Chondrocyte (in vitro differentiated cells): ENCODE data around the gene EEF1A2. TPM values are rescaled to one million over a fixed set of nuclear protein-coding genes. Genes with fewer than 3 reads are reported as not detected.
A peak's percentile ranks its signal among the peaks of the same experiment; 100 is the strongest.

Source experiments
- DNase-seq: peaks from one replicate; pipeline ENCODE4 v3.0.0; 2021; ENCODE audit warnings: mixed read lengths, low spot score
- H3K27ac Mint-ChIP-seq: one replicate; pipeline ENCODE4 v1.8.0; 2021; ENCODE audit warnings: mild to moderate bottlenecking, moderate library complexity, mixed read lengths; ENCODE audit not compliant: unreplicated experiment
- H3K27me3 Mint-ChIP-seq: 2 replicates; pipeline ENCODE4 v1.8.0; 2021; ENCODE audit warnings: low read depth, mixed read lengths
- H3K36me3 Mint-ChIP-seq: 2 replicates; pipeline ENCODE4 v1.8.0; 2021; ENCODE audit warnings: low read depth, mixed read lengths
- H3K4me1 Mint-ChIP-seq: 2 replicates; pipeline ENCODE4 v1.8.0; 2021; ENCODE audit warnings: low read depth, mild to moderate bottlenecking, mixed read lengths
- H3K4me3 Mint-ChIP-seq: one replicate; pipeline ENCODE4 v1.8.0; 2021; ENCODE audit warnings: mild to moderate bottlenecking, moderate library complexity, mixed read lengths; ENCODE audit not compliant: unreplicated experiment
- H3K9me3 Mint-ChIP-seq: 2 replicates; pipeline ENCODE4 v1.8.0; 2021; ENCODE audit warnings: low read depth, mixed read lengths
- total RNA-seq: library from RNA; stranded (reverse); gene quantifications from 3 replicates; pipeline ENCODE4 v1.2.1, GENCODE V29; 2021
- TF ChIP-seq, protein P1 (sequence below): fragments of 200-600 bp; sonication (generic); IDR thresholded peaks from 2 replicates; pipeline ENCODE4 v1.5.0; 2021; ENCODE audit warnings: antibody characterized with exemption, mild to moderate bottlenecking, moderate library complexity

EEF1A2 gene
- total RNA-seq, 1 donor from 2014 or later, result 5.5 TPM

DNA sequence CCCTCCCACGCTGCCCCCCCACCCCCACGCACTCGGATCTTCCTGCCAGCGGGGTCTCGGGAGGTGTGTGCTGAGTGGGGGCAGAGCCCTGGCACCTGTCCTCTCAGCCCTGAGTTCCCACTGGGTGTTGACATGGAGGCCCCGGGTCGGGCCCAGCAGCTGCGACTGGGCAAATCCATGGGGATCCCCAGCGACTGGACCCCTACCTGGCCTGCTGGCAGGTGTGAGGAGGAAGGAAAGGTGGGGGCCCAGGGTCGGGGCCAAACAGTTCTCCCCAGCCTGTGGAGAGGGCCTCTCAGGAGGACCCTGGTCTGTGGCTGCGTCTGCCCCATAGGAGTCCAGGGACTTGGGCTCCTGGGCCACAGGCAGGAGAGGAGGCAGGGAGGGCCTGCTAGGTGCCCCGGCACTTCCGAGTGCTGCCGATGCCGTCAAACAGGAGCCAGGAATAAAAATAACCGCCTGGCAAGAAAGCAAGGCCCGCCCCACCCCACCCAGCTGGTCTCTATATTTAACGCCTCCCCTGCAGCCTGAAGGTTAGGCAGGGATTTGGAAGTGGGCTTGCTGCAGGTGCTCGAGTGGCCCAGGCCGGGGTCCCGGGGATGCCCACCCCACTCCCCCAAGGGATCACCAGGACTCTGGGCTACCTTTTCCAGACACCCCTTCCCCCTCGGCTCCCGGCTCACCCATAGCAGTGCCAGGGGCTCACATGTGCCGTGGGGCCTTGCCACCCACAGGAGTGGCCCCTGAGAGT is 1.4 kb upstream of the EEF1A2 start:
- Mint-ChIP-seq H3K4me3 (no peak overlapping the region), H3K36me3 (peaks cover 6% of the 10 kb centered on the region), H3K4me1 (no peaks in the 10 kb centered on the region), H3K27ac (no peak overlapping the region), H3K27me3 (peaks cover 5% of the 10 kb centered on the region), H3K9me3 (peaks cover 7% of the 10 kb centered on the region)
- TF ChIP-seq, protein P1, sequence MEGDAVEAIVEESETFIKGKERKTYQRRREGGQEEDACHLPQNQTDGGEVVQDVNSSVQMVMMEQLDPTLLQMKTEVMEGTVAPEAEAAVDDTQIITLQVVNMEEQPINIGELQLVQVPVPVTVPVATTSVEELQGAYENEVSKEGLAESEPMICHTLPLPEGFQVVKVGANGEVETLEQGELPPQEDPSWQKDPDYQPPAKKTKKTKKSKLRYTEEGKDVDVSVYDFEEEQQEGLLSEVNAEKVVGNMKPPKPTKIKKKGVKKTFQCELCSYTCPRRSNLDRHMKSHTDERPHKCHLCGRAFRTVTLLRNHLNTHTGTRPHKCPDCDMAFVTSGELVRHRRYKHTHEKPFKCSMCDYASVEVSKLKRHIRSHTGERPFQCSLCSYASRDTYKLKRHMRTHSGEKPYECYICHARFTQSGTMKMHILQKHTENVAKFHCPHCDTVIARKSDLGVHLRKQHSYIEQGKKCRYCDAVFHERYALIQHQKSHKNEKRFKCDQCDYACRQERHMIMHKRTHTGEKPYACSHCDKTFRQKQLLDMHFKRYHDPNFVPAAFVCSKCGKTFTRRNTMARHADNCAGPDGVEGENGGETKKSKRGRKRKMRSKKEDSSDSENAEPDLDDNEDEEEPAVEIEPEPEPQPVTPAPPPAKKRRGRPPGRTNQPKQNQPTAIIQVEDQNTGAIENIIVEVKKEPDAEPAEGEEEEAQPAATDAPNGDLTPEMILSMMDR, result no peak
- peak; percentile 89 for DNase-seq

DNA sequence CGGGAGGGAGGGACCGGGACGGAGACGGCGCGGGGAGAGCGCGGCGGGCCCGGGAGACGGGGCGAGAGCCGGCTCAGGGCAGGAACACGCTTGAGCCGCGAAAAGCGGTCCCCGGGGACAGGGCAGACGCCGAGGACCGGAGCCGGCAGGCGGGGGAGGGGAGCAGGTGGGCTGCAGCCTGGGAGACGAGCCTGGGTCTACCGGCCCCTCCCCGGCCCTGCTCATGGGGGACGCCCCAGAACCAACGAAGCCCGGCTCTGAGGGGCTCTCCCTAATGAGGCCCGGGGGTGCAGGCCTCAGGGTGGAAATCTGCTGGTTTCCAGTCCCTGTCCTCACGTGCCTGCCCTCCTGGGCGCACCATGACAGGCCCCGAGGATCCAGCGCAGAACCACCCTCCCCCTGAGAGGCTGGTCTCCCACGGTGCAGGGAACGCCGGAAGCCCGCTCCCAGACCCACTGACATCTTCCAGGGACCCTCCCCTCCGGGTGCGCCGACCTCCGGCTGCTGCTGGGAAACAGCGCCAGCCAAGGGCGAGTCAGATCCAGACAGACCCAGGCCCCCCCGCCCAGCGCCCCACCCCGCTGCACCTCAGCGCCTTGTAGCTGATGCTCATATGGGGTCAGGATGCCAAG is 571 bp upstream of the EEF1A2 start:
- no peaks in the 10 kb centered on the region for H3K9me3 Mint-ChIP-seq
- peak; percentile 68 for DNase-seq
- TF ChIP-seq, protein P1, result no peak
- no peaks in the 10 kb centered on the region for H3K27me3 Mint-ChIP-seq
- H3K4me3 Mint-ChIP-seq, result peak overlapping the region; percentile 22
- H3K4me1 Mint-ChIP-seq, result no peaks in the 10 kb centered on the region
- H3K36me3 Mint-ChIP-seq, result no peaks in the 10 kb centered on the region
- H3K27ac Mint-ChIP-seq, result no peak overlapping the region

DNA sequence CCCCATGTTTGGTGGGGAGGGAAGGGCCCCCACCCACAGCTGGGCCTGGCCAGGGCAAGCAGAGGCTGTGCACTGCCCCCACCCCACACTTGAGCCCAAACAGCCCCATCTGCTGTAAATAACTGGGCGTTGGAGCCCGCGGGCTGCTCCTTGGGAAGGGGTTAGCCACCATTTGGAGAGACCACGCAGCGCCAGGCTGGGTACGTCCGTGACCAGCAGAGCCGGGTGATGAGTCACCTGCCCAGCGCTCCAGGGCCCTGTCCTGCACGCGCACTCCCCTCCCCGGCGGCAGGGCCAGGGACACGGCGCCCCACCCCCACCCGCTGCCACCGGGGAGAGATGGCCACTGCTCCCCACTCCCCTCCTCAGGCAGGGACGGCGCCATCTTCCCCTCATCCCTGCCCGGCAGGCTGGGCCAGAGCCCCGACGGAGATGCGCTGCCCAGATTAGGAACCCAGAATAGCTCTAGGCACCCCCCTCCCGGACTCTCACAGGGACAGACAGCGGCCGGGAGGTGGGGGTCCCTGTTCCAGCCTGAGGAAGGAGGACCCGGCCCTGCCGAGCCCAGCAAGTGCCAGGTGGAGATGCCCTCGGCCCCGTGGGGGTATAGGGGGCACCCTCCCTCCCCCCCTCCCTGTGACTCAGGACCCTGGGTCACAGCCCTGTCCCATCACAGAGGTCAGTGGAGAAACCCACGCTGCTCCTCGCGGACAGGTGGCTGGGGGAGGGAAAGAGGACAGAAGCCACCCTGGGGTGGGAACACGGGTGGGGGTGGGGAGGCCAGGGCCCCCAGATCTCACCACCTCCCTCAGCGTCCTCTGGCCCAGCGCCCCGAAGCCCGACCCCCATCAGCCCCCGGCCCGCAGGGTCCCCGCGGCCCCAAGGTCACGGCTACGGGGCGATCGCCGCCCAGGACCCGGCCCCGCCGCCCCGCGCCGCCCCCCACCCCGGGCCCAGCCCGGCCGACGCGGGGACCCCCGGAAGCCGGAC is 642 bp downstream of the EEF1A2 start:
- no peak overlapping the region for H3K27ac Mint-ChIP-seq
- H3K27me3 Mint-ChIP-seq, result no peaks in the 10 kb centered on the region
- TF ChIP-seq, protein P1, result peak; percentile 17
- H3K4me1 Mint-ChIP-seq, result no peaks in the 10 kb centered on the region
- no peaks in the 10 kb centered on the region for H3K9me3 Mint-ChIP-seq
- H3K4me3 Mint-ChIP-seq, result peak overlapping the region; percentile 49
- H3K36me3 Mint-ChIP-seq, result no peaks in the 10 kb centered on the region
- DNase-seq, result peak; percentile 68

- H3K36me3 Mint-ChIP-seq, result no peaks in the 10 kb centered on the region
- peak; percentile 82 for DNase-seq
- no peaks in the 10 kb centered on the region for H3K27me3 Mint-ChIP-seq
- peaks cover 1% of the 10 kb centered on the region for H3K9me3 Mint-ChIP-seq
- no peak overlapping the region for H3K4me3 Mint-ChIP-seq
- no peak overlapping the region for H3K27ac Mint-ChIP-seq
- H3K4me1 Mint-ChIP-seq, result no peaks in the 10 kb centered on the region
- TF ChIP-seq, protein P1, result no peak
Observed at GRCh38 chr20:63497138-63497945, 1.5 kb downstream of the EEF1A2 start.
